ENCODE results near the gene SNX33. TPM values are rescaled to one million over a fixed set of nuclear protein-coding genes. Genes with fewer than 3 reads are reported as not detected.
"Not testable (repeated sequence)": the region's sequence is repeated elsewhere in the genome, so short reads cannot be mapped to it uniquely, and the experiment has no call there.

Gene SNX33
- total RNA-seq, 1 experiment from 2014 or later = 13.3 TPM

- H3K27me3 ChIP-seq (ENCODE audit: control insufficient read depth, insufficient read depth, low read length) = no peaks in the 10 kb centered on the region
- H3K36me3 ChIP-seq (replicated peaks; ENCODE audit: control insufficient read depth, insufficient read depth, low read length) = no peaks in the 10 kb centered on the region
- peak; percentile 90 for DNase-seq
- no peak overlapping the region for H3K4me3 ChIP-seq (ENCODE audit: insufficient read depth, low read depth, low read length)
Measured at GRCh38 chr15:75680007-75680789, 32.5 kb downstream of the SNX33 start.

DNA sequence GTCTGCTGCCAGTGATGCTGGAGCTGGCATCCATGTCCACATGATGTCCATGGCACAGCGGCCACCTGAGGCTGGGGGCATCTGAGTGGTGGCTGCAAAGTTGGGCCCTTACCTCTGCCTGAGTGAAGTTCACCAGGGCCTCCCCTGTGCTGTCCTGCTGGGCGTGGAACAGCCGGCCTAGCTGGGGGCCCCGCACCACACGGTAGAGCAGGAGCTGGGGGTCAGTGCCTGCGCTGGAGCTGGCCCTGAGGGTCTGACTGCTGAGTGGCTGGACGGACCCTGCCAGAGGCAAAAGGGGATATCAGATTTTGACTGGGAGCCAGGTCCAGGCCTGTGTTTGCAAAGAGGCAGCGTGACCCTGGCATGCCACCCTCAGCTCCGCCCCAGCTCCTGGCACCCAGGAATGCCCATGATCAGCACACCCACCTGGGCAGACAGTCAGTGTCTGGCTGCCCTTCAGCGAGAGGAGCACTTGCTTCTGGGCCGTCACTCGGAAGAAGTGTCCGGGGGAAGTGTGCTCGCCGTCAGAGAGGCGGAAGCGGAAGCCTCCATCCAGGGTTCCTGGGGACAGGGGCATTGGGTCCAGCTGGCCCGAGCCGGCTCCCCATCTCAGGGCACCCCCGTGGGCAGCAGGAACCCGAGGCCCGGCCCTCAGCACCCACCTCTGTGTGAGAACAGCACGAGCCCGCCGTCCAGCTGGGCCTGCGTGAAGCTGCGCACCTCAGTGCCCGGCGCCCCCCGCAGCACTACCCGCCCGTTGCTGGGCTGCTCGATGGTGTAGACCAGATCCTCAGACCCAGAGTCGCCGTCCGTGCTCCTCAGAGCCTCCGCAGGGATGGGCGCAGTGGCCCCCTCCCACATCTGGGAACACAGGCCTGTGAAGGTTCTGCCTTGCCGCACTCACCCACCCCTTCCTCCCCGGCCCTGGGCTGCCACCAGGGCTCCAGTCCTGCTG, 34.7 kb downstream of the SNX33 start:
- Histone ChIP-seq H3K36me3 (replicated peaks; ENCODE audit: control insufficient read depth, insufficient read depth, low read length) (no peaks in the 10 kb centered on the region), H3K4me3 (ENCODE audit: insufficient read depth, low read depth, low read length) (no peak overlapping the region), H3K27me3 (ENCODE audit: control insufficient read depth, insufficient read depth, low read length) (no peaks in the 10 kb centered on the region)
- DNase-seq = no peak

DNA sequence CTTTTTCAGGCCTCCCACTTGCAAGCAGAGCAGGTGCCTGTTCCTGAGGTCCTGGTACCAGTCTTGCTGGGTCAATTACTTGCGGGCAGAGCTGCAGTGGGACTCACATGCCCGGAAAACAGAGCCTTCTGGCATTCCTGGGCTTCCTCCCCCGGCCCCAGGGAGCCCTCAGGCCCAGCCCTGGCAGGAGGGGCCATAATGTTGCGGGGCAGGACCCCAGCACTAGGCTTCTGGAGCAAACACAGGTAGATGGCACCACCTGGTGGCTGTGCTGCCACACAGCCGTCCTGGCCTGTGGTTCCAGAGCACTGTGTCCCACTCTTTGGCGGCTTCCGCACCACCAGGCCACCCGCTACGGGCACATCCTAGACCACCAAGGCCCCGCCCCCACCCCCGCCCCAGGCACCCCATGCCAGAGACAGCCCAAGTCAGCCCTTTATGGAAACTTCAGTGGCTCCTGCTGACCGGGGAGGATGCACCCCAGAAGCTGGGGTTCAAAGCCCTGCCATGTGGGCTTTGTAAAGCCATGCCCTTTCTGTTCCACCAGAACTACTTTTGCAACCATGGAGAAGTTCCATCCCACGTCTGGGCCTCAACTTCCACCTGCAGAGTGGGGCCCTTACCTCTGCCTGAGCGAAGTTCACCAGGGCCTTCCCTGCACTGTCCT, 36.1 kb downstream of the SNX33 start:
- peak; percentile 98 for DNase-seq
- not testable (repeated sequence) for H3K36me3 ChIP-seq (replicated peaks; ENCODE audit: control insufficient read depth, insufficient read depth, low read length); H3K27me3 ChIP-seq (ENCODE audit: control insufficient read depth, insufficient read depth, low read length); H3K4me3 ChIP-seq (ENCODE audit: insufficient read depth, low read depth, low read length)

DNA sequence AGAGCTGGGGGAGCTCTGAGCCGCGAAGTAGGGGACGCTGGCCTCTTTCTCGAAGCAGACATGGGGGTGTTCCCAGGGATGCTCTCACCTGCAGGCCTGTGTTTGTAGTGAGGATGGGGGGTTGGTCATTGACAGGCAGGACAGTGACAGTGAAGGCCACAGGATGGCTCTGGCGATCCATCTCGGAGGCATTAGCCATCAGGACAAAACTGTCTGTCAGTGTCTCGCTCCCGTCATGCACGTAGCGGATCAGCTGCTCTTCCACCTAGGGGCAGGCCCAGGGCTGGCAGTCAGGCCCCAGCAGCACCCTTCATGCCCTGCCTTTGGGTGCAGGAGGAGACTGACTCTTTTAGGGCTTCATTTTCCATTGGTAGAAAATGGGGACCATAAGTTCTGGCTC, 36.9 kb downstream of the SNX33 start:
- DNase-seq = no peak
- Histone ChIP-seq H3K36me3 (replicated peaks; ENCODE audit: control insufficient read depth, insufficient read depth, low read length) (no peaks in the 10 kb centered on the region), H3K27me3 (ENCODE audit: control insufficient read depth, insufficient read depth, low read length) (no peaks in the 10 kb centered on the region), H3K4me3 (ENCODE audit: insufficient read depth, low read depth, low read length) (no peak overlapping the region)

- Histone ChIP-seq H3K36me3 (replicated peaks; ENCODE audit: control insufficient read depth, insufficient read depth, low read length) (no peaks in the 10 kb centered on the region), H3K4me3 (ENCODE audit: insufficient read depth, low read depth, low read length) (no peak overlapping the region), H3K27me3 (ENCODE audit: control insufficient read depth, insufficient read depth, low read length) (no peaks in the 10 kb centered on the region)
- no peak for DNase-seq
Measured at GRCh38 chr15:75685195-75685594, 37.5 kb downstream of the SNX33 start.

DNA sequence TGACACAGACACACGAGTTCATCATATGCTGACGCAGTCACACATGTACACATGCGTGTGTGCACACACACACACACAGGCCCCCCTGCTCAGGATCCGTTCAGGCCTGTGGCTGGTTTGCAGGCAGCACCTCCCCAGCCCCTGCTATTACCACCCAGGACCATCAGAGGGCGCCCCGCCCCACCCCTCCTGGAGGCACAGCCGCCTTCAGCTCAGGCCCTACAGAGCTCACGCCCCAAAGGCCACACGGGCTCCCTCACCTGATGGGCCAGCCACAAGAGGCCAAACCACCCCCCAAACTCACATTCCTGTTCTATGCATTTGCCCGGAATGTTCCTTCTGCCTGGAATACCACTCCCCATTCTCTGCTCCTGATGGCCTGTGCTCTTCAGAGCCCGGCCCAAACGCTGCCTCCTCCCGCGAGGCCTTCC, 38.5 kb downstream of the SNX33 start:
- peak; percentile 94 for DNase-seq
- H3K36me3 ChIP-seq (replicated peaks; ENCODE audit: control insufficient read depth, insufficient read depth, low read length); H3K4me3 ChIP-seq (ENCODE audit: insufficient read depth, low read depth, low read length); H3K27me3 ChIP-seq (ENCODE audit: control insufficient read depth, insufficient read depth, low read length): not testable (repeated sequence)

DNA sequence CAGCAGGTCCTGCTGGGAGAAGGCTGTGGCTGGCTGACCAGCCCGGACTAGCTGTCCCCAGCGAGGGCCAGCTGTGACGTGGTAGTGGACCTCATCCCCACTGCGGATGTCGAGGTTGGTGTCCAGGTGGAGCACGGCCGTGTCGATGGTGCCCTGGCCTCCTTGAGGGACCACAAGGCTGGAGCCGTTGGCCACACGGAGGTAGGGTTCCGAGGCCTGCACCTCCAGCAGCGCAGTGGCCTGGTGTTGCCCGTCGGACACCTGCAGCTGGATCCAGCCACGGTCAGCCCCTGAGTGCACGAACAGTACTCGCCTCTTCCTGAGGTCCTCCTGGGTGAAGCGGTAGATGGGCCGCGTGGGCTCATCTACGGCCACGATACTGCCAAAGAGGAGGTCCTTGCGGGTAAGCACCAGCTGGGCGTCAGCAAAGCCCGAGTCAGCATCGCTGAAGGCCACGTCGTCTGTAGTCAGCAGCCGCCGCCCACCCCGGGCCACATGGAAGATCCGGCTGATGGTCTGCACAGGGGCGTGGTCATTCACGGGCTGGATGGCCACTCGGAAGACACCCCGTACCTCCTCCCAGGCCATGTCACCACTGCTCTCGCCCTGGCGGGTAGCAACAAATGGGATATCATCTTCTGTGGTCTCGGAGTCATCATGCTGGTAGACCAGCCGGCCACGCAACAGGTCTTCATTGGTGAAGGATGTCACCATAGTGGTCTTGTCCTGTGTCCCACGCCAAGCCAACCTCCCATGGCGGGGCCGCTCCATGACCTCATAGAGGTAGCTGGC, 40.0 kb downstream of the SNX33 start:
- Histone ChIP-seq H3K4me3 (ENCODE audit: insufficient read depth, low read depth, low read length) (no peak overlapping the region), H3K27me3 (ENCODE audit: control insufficient read depth, insufficient read depth, low read length) (no peaks in the 10 kb centered on the region), H3K36me3 (replicated peaks; ENCODE audit: control insufficient read depth, insufficient read depth, low read length) (no peaks in the 10 kb centered on the region)
- no peak for DNase-seq

GRCh38 chr15:75688278-75688557, 40.5 kb downstream of the SNX33 start:
- Histone ChIP-seq H3K27me3 (ENCODE audit: control insufficient read depth, insufficient read depth, low read length) (no peaks in the 10 kb centered on the region), H3K36me3 (replicated peaks; ENCODE audit: control insufficient read depth, insufficient read depth, low read length) (no peaks in the 10 kb centered on the region), H3K4me3 (ENCODE audit: insufficient read depth, low read depth, low read length) (no peak overlapping the region)
- no peak for DNase-seq

DNA sequence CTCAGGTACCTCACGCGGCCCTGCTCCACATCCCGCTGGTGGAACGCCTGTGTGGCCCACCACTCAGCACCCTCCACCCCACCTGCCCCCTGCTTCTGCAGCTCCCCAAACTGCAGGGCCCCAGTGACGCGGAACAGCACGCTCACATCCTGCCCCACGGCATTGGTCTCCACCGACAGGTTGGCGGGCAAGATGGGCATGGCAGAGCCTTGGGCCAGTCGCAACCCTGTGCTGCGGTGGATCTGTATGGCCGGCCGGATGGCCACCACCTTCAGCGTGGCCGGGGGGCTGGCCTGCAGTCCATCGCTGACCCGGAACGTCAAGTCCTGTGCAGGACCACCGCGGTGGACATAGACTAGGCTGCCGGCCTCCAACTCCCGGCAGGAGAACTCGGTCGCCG, 41.1 kb downstream of the SNX33 start:
- Histone ChIP-seq H3K27me3 (ENCODE audit: control insufficient read depth, insufficient read depth, low read length) (no peaks in the 10 kb centered on the region), H3K36me3 (replicated peaks; ENCODE audit: control insufficient read depth, insufficient read depth, low read length) (no peaks in the 10 kb centered on the region), H3K4me3 (ENCODE audit: insufficient read depth, low read depth, low read length) (no peak overlapping the region)
- no peak for DNase-seq

- not testable (repeated sequence) for H3K36me3 ChIP-seq (replicated peaks; ENCODE audit: control insufficient read depth, insufficient read depth, low read length); H3K27me3 ChIP-seq (ENCODE audit: control insufficient read depth, insufficient read depth, low read length); H3K4me3 ChIP-seq (ENCODE audit: insufficient read depth, low read depth, low read length); DNase-seq
Measured at GRCh38 chr15:75689429-75689828, 41.7 kb downstream of the SNX33 start.

DNA sequence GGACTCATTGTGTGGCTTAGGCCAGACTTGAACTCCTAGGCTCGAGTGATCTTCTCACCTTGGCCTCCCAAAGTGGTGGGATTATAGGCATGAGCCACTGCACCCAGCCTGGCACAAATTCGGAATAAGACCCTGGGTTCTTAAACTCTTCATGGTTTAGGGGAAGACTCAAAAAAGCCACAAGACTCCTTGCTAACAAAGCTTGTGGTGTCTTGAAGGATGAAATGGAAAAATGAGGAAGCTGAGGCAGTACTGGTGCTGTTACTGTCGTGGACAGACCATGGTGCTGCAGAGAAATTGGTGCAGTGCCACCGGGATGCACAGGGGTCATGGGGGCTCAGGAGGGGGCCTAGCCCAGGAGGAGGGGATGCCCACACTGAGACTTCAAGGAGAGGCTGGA, 44.6 kb downstream of the SNX33 start:
- DNase-seq; H3K36me3 ChIP-seq (replicated peaks; ENCODE audit: control insufficient read depth, insufficient read depth, low read length); H3K27me3 ChIP-seq (ENCODE audit: control insufficient read depth, insufficient read depth, low read length); H3K4me3 ChIP-seq (ENCODE audit: insufficient read depth, low read depth, low read length): not testable (repeated sequence)

DNA sequence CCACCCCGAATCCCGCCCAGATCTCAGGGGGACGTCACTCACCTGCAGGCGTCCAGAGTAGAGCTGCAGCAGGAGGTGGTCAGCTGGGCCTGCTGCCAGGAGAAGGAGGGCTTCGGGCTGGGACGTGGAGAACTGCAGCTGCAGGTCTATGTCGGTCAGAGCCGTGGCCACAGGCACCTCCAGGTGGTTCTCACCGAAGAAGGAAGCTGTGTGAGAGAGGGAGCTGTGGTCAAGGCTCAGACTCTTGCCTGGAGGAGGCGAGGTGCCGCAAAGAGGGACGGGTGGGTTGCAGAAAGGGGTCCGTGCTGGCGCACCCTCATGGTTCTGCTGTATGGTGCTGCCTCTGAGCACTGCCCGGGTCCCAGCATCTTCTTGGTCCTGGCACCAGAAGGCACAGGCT, 45.3 kb downstream of the SNX33 start:
- DNase-seq; H3K4me3 ChIP-seq (ENCODE audit: insufficient read depth, low read depth, low read length); H3K36me3 ChIP-seq (replicated peaks; ENCODE audit: control insufficient read depth, insufficient read depth, low read length); H3K27me3 ChIP-seq (ENCODE audit: control insufficient read depth, insufficient read depth, low read length): not testable (repeated sequence)

GRCh38 chr15:75693501-75694240, 46.0 kb downstream of the SNX33 start:
- Histone ChIP-seq H3K4me3 (ENCODE audit: insufficient read depth, low read depth, low read length) (no peak overlapping the region), H3K27me3 (ENCODE audit: control insufficient read depth, insufficient read depth, low read length) (no peaks in the 10 kb centered on the region), H3K36me3 (replicated peaks; ENCODE audit: control insufficient read depth, insufficient read depth, low read length) (no peaks in the 10 kb centered on the region)
- DNase-seq = peak; percentile 70

Measured in H7 (cell line).